NCI-H446 (cell line): Measurements from ENCODE around the gene THAP7.
"Not testable (repeated sequence)": the region's sequence is repeated elsewhere in the genome, so short reads cannot be mapped to it uniquely, and the experiment has no call there.

ENCODE experiments used
- DNase-seq, 2 experiments: peaks; one replicate each; lab custom pipeline; 2025; lab: John Stamatoyannopoulos, UW

Gene THAP7

DNA sequence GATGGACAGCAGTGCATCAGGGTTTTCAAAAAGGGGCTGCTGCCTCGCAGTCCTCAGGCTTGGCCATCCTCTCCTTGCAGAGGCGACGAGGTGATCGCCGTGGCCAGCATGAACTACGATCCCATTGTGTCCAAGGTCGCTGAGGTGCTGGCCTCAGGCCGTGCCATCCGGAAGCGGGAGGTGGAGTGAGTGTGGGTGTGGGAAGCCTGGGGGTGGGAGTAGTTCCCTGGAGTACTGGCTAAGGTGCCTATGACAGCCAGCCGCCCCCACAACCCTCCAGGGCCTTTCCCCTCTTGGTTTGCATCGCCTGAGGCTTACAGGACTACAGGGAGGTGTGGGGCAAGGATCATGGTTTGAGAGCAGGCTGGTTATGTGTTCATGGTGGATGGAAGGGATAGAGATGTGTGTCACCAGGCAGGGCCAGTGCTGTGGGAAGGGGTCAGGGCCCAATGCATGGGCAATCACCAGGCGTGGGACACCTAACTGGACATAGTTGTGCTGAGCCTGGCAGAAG lies 21.9 kb downstream of the THAP7 start:
- DNase-seq = no peak

- no peak for DNase-seq
These were observed 22.6 kb downstream of the THAP7 start for GRCh38 chr22:20979243-20979809.

GRCh38 chr22:20978419-20978818 lies 23.5 kb downstream of the THAP7 start:
- DNase-seq = no peak

- DNase-seq = no peak
These were observed 24.3 kb downstream of the THAP7 start for GRCh38 chr22:20977516-20978170.

DNA sequence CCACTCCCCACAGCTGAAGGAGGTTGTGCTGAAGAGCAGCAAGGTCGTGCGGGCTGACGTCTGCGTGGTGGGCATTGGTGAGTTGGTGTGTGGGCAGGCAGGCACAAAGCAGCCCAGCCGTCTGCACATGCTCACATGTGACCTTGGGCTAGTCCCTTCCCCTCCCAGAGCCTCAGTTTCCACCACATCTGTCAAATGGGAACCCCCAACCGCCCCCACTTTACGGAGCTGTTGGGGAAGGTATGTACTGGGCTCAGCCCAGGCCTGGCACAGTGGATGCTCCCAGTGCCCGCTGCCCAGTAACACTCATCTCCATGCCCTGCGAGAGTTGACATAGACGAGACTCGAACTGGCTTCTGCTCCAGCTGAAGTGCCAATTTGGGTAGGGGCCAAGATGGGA lies 24.9 kb downstream of the THAP7 start:
- DNase-seq = no peak

DNA sequence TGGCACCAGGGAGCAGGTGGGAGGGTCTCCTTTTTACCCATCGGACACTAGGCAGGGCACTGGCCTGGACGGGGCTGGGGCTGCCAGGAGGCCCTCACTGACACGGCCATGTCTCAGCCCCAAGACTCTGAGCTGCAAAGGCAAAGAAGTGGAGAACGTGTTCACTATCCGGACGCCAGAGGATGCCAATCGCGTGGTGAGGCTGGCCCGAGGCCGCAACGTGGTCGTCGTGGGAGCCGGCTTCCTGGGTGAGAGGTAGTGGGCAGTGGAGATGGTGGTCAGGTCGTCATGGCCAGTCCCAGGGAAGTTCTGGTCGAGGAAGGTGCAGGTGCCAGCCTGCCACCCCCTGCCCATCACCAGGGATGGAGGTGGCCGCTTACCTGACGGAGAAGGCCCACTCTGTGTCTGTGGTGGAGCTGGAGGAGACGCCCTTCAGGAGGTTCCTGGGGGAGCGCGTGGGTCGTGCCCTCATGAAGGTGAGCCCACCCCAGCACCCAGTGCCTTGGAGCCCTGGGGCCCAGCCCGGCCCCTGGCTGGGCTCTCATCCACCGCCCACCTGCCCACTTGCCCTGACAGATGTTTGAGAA lies 25.5 kb downstream of the THAP7 start:
- no peak for DNase-seq

DNA sequence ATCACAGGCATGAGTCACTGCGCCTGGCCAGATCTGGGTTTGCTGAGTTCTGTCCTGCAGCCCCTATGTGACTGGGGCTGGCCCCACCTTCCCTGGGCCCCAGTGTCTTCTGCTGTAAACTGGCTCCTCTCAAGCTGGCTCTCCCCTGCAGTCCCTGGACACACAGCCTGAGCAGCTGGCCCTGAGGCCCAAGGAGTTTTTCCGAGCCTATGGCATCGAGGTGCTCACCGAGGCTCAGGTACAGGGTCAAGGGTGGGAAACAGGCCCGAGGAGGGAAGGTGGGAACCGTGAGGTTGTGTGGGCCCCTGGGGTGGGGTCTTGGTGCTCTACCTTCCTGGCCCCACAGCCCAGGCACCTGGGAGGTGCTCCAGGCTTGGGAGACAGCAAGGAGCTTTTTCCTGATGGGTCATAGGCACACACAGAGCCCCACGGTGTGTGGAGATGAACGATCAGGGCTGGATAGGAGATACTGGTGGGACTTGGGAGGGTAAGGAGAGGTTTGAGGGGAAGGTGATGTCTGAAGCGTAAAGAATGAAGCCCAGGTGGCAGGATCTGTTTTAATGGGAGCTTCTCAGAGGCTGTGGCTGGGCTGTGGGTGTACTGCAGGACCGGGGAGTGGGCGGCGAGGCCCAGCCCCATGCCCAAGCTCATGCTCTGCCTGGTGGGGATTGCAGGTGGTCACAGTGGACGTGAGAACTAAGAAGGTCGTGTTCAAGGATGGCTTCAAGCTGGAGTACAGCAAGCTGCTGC lies 26.2 kb downstream of the THAP7 start:
- no peak for DNase-seq

DNA sequence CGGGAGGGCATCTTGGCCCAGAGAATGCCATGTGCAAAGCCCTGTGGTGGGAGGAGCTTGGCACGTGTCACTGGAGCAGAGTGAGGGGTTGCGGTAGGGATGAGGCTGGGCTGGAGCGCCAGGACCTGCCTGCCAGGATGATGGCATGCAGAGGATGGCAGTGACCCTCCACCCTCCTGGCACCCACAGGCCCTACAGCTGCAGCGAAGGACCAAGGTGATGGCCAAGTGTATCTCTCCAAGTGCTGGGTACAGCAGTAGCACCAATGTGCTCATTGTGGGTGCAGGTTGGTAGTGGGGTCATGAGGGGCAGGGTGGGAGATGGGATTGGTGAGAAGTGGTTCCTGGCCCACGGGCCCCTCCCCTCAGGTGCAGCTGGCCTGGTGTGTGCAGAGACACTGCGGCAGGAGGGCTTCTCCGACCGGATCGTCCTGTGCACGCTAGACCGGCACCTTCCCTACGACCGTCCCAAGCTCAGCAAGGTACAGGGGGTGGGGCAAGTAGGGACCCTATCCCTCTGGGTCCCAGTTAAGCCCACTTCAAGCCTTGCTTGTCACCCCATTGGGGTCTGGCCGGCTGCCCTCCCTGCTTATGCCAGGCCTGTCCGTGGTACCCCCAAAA lies 27.5 kb downstream of the THAP7 start:
- no peak for DNase-seq

DNA sequence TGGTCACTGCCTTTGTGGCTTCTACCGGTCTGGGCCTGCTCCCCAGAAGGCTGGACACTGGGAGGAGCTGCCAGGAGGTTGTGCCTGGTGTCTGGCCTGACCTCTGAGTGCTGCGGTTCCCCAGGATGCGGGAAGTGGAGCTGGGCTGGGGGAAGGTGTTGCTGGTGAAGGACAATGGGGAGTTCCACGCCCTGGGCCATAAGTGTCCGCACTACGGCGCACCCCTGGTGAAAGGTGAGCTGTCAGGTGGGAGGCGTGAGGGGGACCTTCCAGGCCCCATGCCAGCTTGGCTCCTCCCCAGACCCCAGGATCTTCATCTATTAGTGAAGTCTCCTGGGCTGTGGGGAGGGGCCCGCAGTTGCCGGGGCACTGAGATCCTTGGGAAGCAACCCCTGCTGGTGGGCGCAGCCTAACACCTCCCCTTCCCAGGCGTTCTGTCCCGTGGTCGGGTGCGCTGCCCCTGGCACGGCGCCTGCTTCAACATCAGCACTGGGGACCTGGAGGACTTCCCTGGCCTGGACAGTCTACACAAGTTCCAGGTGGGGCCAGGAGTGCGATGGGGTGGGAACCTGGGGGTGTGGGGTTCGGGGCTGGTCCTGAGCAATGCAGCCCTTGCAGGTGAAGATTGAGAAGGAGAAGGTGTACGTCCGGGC lies 28.2 kb downstream of the THAP7 start:
- no peak for DNase-seq

- no peak for DNase-seq
These were observed 28.9 kb downstream of the THAP7 start for GRCh38 chr22:20972933-20973577.

DNA sequence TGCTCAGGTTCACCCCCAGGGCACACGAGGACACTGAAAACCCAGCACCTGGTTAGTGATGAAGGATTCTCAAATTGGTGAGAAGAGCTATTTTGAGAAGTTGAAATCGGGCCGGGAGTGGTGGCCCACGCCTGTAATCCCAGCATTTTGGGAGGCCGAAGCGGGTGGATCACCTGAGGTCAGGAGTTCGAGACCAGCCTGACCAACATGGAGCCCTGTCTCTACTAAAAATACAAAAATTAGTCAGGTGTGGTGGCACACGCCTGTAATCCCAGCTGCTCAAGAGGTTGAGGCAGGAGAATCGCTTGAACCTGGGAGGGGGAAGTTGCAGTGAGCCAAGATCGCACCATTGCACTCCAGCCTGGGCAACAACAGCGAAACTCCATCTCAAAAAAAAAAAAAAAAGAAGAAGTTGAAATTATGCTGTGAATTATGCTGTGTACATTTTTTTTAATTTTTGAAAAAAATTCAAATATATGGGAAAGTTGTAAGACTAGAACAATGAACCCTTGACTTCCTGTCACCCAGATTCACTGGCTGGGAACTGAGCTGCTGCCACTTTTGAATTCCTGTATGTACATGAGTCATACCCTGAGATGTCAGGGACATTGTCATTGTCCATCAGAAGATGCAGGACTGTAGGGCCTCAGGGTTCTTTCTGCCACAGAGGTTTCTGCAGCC lies 29.8 kb downstream of the THAP7 start:
- DNase-seq = not testable (repeated sequence)

DNA sequence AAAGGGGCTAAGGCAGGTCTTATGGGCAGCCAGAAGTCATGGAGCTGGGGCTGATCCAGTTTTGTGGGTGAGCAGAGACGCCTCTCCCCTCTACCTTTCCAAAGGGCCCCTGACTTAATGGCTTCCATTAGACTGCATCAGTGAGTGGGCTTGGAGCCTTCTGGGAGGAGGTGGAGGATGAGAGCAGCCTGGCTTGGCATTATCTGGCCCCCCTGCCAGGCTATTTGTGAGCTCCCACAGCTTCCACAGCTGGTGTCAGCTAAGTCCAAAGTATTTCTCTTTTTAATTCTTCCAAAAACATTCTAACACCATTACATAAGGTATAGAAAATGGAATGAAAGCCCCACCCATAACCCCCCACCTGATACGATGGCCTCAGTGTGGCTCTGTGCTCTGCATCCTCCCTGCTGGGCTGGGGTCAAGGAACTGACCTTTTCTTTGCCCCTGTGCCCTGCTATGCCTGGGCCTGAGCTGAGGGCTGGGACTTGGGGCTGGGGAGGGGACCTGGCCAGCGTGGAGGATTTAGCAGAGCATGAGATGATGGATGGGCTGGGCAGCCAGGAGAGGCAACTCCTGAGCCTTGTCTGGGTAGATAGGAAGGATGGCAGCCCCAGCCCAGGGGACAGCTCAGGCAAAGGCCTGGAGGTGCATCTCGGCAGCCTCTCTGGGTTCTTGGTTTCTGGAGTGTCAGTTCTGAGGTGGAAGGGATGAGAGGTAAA lies 30.8 kb downstream of the THAP7 start:
- DNase-seq = peak; percentile 44 to 74

- DNase-seq = no peak
These were observed 33.5 kb downstream of the THAP7 start for GRCh38 chr22:20968281-20968977.

- DNase-seq = no peak
These were observed 34.2 kb downstream of the THAP7 start for GRCh38 chr22:20967697-20968211.

GRCh38 chr22:20966883-20967696 lies 34.8 kb downstream of the THAP7 start, which contains the start of gene AIFM3:
Gene AIFM3, plus strand, starts transcription at chr22:20967255. Its CDS starts 690 bp downstream, at chr22:20967945.
- no peak for DNase-seq

DNA sequence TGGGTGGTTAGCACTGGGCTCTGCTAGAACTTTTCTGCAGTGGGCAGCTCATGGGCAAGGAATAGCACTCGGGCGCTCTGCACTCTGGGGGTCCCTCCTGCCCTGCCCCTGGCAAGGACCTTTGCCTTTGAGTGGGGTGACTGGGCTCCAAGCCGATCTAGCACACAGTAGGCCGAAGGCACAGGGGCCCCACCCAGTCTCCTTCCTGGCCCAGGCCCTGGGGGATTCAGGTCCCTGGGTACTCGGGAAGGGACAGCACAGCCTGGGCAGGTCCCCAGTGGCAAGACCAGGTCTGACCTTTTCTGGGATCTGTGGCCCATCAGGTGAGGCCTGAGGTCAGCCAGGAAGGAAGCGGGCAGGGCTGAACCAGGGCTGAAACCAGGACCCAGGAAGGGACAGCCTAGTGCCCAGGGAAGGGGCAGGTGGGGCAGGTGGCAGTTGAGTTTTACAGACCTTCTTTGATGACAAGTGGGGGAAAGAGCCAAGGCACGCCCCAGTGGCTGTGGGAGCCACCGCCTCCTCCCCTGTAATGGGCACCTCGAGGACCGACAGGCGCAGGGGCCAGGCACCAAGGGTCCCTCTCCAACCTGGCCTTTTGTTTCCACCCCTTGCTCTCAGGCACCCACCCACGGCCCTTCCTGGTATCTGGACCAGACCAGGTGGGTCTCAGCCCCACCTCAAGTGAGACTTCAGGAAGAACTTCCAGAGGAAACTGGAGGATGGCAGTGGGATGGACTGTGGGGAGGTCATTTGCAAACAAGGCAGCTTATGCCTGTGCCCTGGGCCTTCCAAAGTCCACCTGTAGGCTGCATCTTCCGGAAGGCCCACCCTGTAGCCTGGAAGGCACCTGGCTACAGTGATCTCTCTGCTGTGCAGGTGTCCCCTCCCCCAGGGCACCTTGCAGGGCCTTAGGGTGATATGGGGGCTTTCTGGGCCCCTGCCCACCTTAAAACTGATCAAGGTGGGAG lies 35.7 kb downstream of the THAP7 start:
- DNase-seq = no peak
